Pons (tissue), 1 donor: ENCODE data around the gene RCN2.
"Not testable (repeated sequence)": the region's sequence is repeated elsewhere in the genome, so short reads cannot be mapped to it uniquely, and the experiment has no call there.

Source experiments
- DNase-seq: peaks from one replicate; pipeline ENCODE4 v3.0.0-alpha.2; 2016; ENCODE audit warnings: low spot score

Gene RCN2, protein sequence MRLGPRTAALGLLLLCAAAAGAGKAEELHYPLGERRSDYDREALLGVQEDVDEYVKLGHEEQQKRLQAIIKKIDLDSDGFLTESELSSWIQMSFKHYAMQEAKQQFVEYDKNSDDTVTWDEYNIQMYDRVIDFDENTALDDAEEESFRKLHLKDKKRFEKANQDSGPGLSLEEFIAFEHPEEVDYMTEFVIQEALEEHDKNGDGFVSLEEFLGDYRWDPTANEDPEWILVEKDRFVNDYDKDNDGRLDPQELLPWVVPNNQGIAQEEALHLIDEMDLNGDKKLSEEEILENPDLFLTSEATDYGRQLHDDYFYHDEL

DNA sequence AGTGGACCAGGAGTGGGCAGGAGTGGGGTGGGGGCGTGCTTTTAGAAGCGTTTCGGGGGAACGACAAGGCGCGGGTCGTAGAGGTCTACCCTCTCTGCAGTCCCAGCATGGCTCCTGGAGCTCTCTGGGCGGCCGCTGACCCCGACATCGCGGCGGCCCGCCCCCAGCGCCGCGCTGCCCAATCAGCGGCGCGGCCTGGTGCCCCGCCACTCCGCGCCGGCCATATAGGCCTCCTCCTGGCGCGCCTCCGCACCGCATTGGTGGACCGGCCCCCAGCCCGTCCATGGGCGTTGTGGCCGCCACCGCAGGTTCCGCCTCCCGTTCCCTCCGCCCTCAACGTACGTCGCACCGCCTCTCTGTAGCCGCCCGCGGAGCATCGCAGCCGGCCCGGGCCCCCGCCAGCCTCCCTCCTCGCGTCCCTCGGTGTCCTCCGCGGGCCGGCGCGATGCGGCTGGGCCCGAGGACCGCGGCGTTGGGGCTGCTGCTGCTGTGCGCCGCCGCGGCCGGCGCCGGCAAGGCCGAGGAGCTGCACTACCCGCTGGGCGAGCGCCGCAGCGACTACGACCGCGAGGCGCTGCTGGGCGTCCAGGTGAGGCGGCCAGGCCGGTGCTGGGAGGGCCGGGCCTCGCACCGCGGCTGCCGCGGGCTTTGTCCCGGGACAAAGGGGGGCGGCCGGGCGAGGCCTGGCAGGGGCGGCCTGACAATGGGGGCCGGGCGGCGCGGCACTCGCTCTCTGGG lies at the start of gene RCN2:
Gene RCN2, plus strand, starts transcription at position 353 of the 738 bp plus-strand sequence. Its CDS starts 93 bp downstream, at position 446.
- peak; percentile 92 for DNase-seq

DNA sequence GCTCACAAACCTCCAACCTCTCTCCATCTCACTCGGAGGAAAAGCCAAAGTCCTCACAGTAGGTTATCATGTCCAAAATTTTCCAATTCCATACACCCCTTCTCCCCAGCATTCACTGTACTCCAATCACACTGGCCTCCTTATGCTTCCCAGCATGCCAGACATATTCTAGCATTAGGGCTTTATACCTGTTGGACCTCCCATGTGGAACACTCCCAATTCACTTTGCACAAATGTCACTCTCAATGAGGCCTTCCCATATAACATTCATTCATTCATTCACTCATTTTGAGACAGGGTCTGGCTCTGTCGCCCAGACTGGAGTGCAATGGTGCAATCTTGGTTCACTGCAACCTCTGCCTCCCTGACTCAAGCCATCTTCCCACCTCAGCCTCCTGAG lies 46.3 kb upstream of the RCN2 start:
- DNase-seq: no peak

DNA sequence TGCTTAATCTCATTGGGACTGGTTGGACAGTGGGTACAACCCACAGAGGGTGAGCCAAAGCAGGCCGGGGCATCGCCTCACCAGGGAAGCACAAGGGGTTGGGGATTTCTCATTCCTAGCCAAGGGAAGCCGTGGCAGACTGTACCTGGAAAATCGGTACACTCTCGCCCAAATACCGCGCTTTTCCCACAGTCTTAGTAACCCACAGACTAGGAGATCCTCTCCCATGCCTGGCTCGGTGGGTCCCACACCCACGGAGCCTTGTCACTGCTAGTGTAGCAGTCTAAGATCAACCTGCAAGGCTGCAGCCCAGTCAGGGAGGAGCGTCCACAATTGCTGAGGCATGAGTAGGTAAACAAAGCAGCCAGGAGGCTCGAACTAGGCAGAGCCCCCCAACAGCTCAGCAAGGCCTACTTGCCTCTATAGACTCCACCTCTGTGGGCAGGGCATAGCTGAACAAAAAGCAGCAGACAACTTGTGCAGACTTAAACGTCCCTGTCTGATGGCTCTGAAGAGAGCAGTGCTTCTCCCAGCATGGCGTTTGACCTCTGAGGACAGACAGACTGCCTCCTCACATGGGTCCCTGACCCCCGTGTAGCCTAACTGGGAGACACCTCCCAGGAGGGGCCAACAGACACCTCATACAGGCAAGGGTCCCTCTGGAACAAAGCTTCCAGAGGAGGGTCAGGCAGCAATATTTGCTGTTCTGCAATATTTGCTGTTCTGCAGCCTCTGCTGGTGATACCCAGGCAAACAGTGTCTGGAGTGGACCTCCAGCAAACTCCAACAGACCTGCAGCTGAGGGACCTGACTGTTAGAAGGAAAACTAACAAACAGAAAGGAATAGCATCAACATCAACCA lies 44.0 kb upstream of the RCN2 start:
- not testable (repeated sequence) for DNase-seq

DNA sequence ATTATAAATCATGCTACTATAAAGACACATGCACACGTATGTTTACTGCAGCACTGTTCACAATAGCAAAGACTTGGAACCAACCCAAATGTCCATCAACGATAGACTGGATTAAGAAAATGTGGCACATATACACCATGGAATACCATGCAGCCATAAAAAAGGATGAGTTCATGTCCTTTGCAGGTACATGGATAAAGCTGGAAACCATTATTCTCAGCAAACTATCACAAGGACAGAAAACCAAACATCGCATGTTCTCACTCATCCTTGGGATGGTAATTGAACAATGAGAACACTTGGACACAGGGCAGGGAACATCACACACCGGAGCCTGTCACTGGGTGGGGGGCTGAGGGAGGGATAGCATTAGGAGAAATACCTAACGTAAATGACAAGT lies 38.7 kb upstream of the RCN2 start:
- DNase-seq: not testable (repeated sequence)

DNA sequence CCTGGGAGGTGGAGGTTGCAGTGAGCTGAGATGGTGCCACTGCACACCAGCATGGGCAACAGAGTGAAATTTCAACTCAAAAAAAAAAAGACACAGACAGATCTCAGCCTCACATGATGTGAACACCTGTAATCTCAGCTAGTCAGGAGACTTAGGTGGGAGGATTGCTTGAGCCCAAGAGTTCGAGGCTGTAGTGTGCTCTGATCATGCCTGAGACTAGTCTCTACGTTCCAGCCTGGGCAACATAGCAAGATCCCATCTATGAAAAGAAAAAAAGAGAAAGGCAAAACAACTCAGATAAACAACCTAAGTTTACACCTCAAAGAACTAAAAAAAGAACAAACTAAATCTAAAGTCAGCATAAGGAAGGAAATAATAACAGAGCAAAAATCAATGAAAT lies 37.4 kb upstream of the RCN2 start:
- no peak for DNase-seq

DNA sequence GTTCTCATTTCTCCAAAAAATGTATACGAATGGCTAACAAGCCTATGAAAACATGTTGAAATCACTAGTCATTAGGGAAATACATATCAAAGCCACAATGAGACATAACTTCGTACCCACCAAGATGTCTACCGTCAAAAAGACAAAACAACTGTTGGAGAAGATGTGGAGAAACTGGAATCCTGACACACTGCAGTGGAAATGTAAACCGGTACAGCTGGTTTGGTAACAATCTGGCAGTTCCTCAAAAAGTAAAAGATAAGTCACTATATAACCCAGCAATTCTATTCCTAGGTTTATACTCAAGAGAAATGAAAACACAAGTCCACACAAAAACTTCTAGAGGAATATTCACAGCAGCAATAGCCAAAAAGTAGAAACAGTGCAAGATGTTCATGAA lies 33.4 kb upstream of the RCN2 start:
- no peak for DNase-seq

DNA sequence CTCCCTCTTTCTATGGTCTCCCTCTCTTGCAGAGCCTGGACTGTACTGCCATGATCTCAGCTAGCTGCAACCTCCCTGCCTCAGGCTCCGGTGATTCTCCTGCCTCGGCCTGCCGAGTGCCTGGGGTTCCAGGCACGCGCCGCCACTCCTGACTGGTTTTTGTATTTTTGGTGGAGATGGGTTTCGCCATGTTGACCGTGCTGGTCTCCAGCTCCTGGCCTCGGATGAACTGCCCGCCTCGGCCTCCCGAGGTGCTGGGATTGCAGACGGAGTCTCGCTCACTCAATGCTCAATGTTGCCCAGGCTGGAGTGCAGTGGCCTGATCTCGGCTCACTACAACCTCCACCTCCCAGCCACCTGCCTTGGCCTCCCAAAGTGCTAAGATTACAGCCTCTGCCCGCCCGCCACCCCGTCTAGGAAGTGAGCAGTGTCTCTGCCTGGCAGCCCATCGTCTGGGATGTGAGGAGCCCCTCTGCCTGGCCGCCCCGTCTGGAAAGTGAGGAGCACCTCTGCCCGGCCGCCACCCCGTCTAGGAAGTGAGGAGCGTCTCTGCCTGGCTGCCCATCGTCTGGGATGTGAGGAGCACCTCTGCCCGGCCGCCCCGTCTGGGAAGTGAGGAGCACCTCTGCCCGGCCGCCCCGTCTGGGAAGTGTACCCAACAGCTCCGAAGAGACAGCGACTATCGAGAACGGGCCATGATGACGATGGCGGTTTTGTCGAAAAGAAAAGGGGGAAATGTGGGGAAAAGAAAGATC lies 32.2 kb upstream of the RCN2 start:
- DNase-seq: not testable (repeated sequence)

DNA sequence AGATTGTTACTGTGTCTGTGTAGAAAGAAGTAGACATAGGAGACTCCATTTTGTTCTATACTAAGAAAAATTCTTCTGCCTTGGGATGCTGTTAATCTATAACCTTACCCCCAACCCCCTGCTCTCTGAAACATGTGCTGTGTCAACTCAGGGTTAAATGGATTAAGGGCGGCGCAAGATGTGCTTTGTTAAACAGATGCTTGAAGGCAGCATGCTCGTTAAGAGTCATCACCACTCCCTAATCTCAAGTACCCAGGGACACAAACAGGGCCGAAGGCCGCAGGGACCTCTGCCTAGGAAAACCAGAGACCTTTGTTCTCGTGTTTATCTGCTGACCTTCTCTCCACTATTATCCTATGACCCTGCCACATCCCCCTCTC lies 31.6 kb upstream of the RCN2 start:
- DNase-seq: not testable (repeated sequence)

DNA sequence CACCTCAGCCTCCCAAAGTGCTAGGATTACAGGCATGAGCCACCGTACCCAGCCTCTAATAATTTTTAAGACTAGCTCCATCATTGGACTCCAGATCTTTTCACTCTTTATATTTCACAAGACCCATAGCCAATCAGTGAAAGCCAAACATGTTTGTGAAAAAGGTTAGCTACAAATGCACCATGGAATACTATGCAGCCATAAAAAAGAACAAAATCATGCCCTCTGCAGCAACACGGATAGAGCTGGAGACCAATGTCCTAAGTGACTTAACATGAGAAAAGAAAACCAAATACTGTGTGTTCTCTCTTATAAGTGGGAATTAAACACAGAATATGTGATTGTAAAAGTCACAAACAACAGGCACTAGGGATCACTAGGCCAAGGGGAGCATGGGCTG lies 29.6 kb upstream of the RCN2 start:
- no peak for DNase-seq

DNA sequence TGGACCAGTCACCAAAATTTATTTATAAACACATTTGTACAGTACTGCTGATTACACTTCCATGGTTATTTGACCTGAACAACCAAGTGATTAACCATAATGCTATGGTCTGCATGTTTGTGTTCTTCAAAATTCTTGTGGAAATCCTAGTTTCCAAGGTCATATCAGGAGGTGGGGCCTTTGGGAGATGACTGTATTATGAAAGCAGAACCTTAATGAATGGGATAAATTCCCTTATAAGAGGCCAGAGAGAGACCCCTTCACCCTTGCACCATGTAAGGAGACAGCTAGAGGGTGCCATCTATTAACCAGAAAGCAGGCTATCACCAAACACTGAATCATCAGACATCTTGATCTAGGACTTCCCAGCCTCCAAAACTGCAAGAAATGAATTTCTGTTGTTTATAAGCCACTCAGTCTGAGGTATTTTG lies 28.3 kb upstream of the RCN2 start:
- peak; percentile 49 for DNase-seq

DNA sequence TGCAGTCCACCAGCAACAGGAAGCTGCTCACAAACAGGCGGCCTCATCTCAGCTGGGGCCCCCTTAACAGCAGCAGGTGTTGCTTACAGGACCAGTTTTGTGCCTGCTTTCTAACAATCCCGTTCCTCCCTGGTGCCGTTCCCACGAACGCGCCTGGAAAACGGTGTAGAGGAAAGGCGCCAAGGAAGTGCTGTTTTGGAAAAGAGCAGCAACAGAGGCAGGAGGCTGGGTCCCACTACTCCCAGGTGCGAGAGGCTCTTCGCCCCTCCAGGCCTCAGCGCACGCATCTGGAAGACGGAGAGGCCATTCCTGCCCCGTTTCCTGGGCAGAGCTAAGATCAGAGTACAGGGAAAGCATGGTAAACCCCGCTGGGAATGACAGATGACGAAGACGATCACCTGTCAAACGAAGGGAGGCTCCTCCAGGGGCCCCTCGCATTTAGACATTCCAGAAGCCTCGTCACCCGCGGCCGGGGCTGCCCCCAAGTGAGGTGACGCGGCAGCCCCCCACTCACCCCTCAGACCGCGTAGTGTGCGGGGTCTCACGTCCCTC lies 27.0 kb upstream of the RCN2 start:
- DNase-seq: peak; percentile 37

DNA sequence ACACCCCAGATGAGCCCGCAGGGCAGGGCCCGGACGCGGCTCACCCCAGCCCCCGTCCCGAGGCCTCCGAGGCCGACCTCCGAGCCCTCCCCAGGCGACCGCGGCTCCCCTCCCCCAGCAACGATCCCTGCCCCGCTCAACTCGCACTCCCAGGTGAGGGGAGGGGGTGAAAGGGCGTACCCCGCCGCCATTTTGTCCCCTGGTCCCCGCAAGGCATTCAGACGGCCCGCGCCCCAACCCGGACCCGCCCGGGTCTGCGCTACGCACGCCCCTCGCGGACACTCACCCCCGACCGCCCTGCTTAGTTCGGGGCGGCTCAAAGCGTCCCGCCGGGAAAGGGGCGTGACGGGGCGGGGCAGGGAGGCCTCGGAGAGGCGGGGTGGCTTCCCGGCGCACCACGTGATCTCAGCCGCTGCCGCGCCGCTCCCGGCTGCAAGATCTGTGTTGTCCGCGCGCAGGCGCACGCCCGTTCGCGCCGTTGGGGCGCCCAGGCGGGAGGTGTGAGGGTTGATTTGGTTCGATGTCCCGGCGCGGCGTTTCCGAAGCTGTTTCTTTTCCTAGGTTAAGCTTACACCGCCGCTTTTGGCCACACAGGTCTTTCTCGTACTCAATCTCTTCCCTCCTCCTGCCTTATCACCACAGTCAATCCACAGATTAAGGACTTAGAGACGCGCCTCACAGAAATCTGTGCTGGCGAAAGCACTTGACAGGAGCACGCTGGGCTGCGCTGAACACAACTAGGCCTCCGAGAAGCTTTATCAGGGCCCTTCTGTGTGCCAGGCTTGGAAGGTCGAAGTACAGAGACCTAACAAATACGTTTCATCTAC lies 26.3 kb upstream of the RCN2 start, which contains the start of gene SCAPER:
Gene SCAPER, minus strand, starts transcription at position 328 of the 827 bp plus-strand sequence. CDS start 21,523 bp downstream, outside the sequence.
- peak; percentile 92 for DNase-seq

DNA sequence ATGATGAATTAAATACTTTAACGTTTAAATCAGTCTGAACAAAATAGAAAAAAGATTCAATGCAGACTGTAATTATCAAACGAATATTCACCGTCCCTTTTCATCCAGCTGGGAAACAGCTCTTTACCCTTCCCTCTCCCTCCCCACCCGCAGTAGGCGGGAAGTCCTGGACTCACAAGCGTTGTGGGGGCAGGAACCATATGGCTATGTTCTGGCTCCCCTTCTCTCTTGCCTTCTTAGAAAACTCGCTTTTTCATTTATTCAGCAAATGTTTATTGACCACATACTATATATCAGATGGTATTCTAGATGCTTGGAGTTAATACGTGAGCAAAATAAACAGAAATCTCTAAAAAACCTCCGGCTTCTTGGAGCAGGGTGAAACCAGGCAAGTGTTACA lies 25.7 kb upstream of the RCN2 start:
- DNase-seq: peak; percentile 26

DNA sequence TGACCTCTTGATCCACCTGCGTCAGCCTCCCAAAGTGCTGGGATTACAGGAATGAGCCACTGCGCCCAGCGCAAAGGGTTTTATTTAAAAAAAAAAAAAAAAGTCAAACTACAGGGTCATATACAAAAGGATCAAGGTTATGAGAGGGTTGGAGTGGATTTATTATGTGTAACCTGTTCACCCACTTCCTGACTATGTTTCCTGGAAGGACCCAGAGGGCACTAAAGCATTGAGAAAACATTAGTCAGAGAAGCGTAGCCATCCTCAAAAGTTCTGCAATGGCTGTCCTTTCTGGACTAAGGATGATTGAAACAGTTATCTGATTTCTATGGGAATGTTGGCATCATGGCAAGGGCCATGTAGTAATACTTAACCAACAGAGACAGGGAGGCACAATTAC lies 19.1 kb upstream of the RCN2 start:
- no peak for DNase-seq

DNA sequence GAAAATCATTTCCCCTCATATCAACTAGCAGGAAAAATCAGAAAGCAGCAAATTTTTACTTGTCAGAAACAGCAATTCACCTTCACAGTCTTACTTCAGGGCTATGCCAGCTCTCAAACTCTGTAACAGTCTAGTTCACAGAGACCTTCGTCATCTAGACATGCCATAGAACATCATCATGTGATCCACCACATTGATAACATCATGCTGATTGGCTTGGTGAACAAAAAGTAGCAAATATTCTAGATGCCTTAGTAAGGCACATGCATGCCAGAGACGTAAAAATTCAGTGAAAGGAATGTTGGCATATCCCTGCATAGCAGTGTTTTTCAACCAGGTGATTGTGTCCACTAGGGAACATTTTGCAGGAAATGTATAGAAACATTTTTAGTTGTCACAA lies 17.8 kb upstream of the RCN2 start:
- DNase-seq: no peak

DNA sequence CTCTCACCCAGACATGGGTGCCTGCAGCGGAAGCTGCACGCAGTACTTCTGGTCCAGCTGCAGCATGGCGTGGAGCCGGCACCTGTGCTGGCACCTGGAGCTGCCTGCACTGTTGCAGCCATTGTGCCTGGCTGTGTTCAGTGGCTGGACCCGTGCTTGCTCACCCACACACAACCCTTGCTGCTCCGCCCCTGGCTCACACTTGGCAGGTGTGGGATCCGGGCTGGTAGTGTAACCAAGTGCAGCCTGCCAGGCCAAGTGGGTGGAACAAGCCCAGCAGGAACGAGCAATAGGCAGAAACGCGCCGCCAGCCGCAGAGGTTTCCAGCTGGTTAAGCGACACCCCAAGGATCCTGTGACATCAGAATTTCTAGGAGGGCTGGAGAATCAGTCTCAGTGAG lies 15.2 kb upstream of the RCN2 start:
- DNase-seq: no peak

DNA sequence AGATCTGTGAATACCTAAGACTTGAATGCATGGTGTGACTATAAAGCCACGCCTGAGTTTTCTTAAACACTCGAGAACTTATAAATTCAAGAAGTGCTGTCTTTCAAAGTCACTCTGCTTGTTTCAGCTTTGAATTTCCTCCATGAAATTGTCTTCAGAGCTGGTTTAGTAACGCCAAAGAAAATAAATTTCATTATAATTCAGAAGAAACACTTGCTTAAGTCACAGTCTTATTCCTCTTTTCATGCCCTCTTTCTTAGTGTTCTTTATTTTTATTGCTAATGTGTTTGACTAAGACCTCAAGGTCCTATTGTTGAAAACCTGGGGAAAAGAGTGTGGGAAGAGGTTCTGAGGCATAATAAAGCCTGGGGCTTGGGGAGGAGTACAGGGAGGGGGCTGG lies 3.3 kb upstream of the RCN2 start:
- no peak for DNase-seq

DNA sequence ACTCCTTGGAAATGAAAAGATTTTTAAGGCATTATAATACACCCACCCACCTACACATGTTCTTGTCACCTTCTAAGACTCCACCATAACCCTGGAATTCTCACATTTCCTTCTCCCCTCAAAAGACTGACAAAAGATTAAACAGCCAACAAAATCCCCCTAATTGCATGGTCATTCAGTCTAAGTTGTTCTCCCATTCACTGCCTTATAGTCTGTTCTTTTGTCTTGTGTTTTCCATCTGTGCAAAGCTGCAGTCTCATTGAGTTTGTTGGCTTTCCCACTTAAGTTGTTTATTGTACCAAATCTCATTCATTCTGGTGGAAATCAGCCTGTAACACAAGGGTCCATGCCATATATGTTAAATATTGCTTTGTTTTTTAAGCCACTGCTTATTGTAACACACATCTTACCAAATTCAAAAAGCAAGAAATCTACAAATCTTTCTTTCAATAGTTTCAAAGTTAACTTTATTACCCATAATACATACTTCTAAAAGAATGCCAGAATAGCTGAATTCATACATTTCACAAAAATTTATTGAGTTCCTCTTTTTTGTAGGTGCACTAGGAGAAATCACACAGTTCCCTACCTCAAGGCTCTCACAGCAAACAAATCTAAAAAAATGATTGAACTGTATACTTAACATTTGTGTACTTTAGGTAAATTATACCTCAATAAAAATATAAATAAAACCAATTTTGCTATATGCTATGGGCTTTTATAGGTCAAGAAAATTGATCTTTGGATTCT lies 2.4 kb upstream of the RCN2 start:
- DNase-seq: no peak

DNA sequence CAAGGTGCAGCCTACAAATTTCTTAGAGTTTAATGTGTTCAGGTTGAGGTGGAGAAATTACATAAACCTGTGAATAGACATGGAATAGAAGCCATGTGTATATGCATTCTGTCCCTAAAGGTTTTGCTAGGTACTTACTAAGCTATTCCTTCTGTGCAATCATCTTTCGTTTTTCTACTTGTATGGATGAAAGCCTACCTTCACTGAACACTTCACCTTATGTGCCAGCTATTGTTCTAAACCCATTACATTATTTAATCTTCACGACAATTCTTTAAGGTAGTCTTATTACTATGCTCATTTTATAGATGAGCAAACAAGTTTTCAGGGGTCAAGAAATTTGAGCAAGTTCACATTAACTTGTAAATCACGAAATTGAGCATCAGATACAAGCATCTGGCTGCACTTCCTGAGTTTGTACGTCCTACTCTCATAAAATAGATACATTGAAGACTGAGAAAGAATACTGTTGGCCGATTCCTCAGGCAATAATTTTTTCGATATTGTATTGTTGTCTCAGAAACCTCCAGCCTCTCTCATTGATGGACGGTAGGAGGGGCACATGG lies 635 bp upstream of the RCN2 start:
- DNase-seq: peak; percentile 14
